Endothelial cell of umbilical vein (primary cell): ENCODE results near the gene ACTR1A. TPM values are rescaled to one million over a fixed set of nuclear protein-coding genes. Genes with fewer than 3 reads are reported as not detected.

ENCODE experiments used
- BruUV-seq: library from RNA; stranded (reverse); fragments of 400-500 nt; replicated peaks from 2 replicates; lab custom pipeline; 2021; lab: Mats Ljungman, UMichigan
- CTCF ChIA-PET: fragments of 300-600, 350-600 bp; sonication (Branson Sonifier 250); formaldehyde crosslinking; loops from one replicate; lab custom pipeline; 2021; ENCODE audit warnings: antibody characterized with exemption, inconsistent platforms; lab: Charles Lee
- POLR2A ChIA-PET: fragments of 300-600, 350-600 bp; sonication (Branson Sonifier 250); formaldehyde crosslinking; loops from one replicate; lab custom pipeline; 2021; ENCODE audit warnings: antibody characterized with exemption, inconsistent platforms; lab: Charles Lee
- DNase-seq: peaks from one replicate; pipeline ENCODE4 v3.0.0-alpha.2; 2011; ENCODE audit warnings: low read depth, low spot score
- FAIRE-seq: peaks from 2 replicates; lab custom pipeline; 2011; peaks lifted over from hg19 to GRCh38; lab: Jason Lieb, UNC
- H2AFZ ChIP-seq: 2 replicates; pipeline ENCODE4 v1.6.0; 2012; ENCODE audit warnings: low read depth, low read length, control low read depth, inconsistent platforms
- H3K27ac ChIP-seq: 2 replicates; pipeline ENCODE4 v1.5.1; 2011; ENCODE audit warnings: low read depth, mild to moderate bottlenecking, control low read depth, low read length, moderate library complexity; ENCODE audit not compliant: insufficient read depth
- H3K27me3 ChIP-seq, 2 experiments: 2 replicates each; pipeline versions ENCODE4 v1.6.0 to v1.6.1; 2011; ENCODE audit warnings: low read length in 2 of 2, mixed read lengths in 1 of 2; ENCODE audit not compliant: control insufficient read depth in 2 of 2, insufficient read depth in 2 of 2
- H3K36me3 ChIP-seq, 2 experiments: 2 replicates in 1 of 2; 3 replicates in 1 of 2; pipeline ENCODE4 v1.5.1; 2011; ENCODE audit warnings: low read length in 2 of 2, mild to moderate bottlenecking in 1 of 2, moderate library complexity in 1 of 2; ENCODE audit not compliant: control insufficient read depth in 2 of 2, insufficient read depth in 2 of 2; ENCODE audit errors: extremely low read depth in 1 of 2
- H3K4me1 ChIP-seq: 3 replicates; pipeline ENCODE4 v1.5.1; 2011; ENCODE audit warnings: mild to moderate bottlenecking, low read length; ENCODE audit not compliant: control insufficient read depth, insufficient read depth; ENCODE audit errors: extremely low read depth
- H3K4me2 ChIP-seq: 2 replicates; pipeline ENCODE4 v1.6.1; 2011; ENCODE audit warnings: low read length, control low read depth, mixed read lengths; ENCODE audit not compliant: insufficient read depth
- H3K4me3 ChIP-seq, 3 experiments: fragments of 200-600 bp in 1 of 3; sonication (generic), shearing (Covaris generic) in 1 of 3; replicated peaks in 1 of 3; 2 replicates each; pipeline ENCODE4 v1.5.1; 2011 to 2016; ENCODE audit warnings: control low read depth in 3 of 3, low read length in 3 of 3, mild to moderate bottlenecking in 2 of 3, inconsistent platforms in 1 of 3, low read depth in 1 of 3, moderate library complexity in 1 of 3; ENCODE audit not compliant: insufficient read depth in 1 of 3
- H3K79me2 ChIP-seq: 2 replicates; pipeline ENCODE4 v1.6.0; 2012; ENCODE audit warnings: low read length, inconsistent platforms; ENCODE audit not compliant: control insufficient read depth, insufficient read depth
- H3K9ac ChIP-seq: replicated peaks from 2 replicates; pipeline ENCODE3; 2011; ENCODE audit warnings: low read length, control low read depth; ENCODE audit not compliant: insufficient read depth; ENCODE audit errors: extremely low read depth
- H3K9me1 ChIP-seq: replicated peaks from 3 replicates; pipeline ENCODE4 v1.6.0; 2011; ENCODE audit warnings: mild to moderate bottlenecking, low read length; ENCODE audit not compliant: control insufficient read depth, insufficient read depth; ENCODE audit errors: extremely low read depth
- H3K9me3 ChIP-seq: replicated peaks from 2 replicates; pipeline ENCODE4 v1.5.1; 2012; ENCODE audit warnings: low read length, inconsistent platforms; ENCODE audit not compliant: control insufficient read depth, insufficient read depth
- H4K20me1 ChIP-seq: replicated peaks from 2 replicates; pipeline ENCODE3; 2011; ENCODE audit warnings: mild to moderate bottlenecking, low read length; ENCODE audit not compliant: control insufficient read depth, insufficient read depth; ENCODE audit errors: extremely low read depth
- EZH2 ChIP-seq: IDR thresholded peaks from 2 replicates; pipeline ENCODE4 v1.6.1; 2012; ENCODE audit warnings: borderline replicate concordance, low read depth, mild to moderate bottlenecking, moderate library complexity, low read length, inconsistent platforms; ENCODE audit not compliant: severe bottlenecking
- FOS ChIP-seq: IDR thresholded peaks from 2 replicates; pipeline ENCODE4 v1.6.1; 2011; ENCODE audit warnings: mild to moderate bottlenecking, low read length, moderate library complexity, borderline replicate concordance; ENCODE audit not compliant: insufficient read depth
- GATA2 ChIP-seq: IDR thresholded peaks from 2 replicates; pipeline ENCODE4 v1.7.0; 2011; ENCODE audit warnings: low read depth, mild to moderate bottlenecking, moderate library complexity, mixed read lengths, low read length; ENCODE audit not compliant: insufficient read length, insufficient read depth
- JUN ChIP-seq: IDR thresholded peaks from 2 replicates; pipeline ENCODE4 v1.6.1; 2011; ENCODE audit warnings: borderline replicate concordance, low read depth; ENCODE audit not compliant: insufficient read length, insufficient read depth
- MYC ChIP-seq: IDR thresholded peaks from one replicate; pipeline ENCODE4 v1.6.1; 2011; ENCODE audit warnings: mild to moderate bottlenecking, low read depth, low read length
- POLR2A ChIP-seq: IDR thresholded peaks from 2 replicates; pipeline ENCODE4 v1.6.1; 2012; ENCODE audit warnings: low read depth, mild to moderate bottlenecking, control low read depth, low read length
- POLR2AphosphoS5 ChIP-seq: IDR thresholded peaks from 2 replicates; pipeline ENCODE4 v1.6.1; 2012; ENCODE audit warnings: low read depth, mild to moderate bottlenecking, control low read depth, low read length, moderate library complexity; ENCODE audit not compliant: insufficient read depth
- dilution Hi-C: fragments of 300-500 bp; cut with MboI; formaldehyde crosslinking; loops from one replicate; pipeline ENCODE4 v1.15.0; 2019; ENCODE audit warnings: low sequenced_read_pairs; ENCODE audit not compliant: extremely low pct_ligation_motif_present
- intact Hi-C: fragments of 100-400 bp; cut with micrococcal nuclease; formaldehyde crosslinking; loops from one replicate; pipeline ENCODE4 v1.10.0; 2022
- polyA plus RNA-seq, 4 experiments: library from polyadenylated mRNA; depleted of rRNA in 3 of 4; stranded (reverse) in 3 of 4; unstranded in 1 of 4; fragments of >200 nt; gene quantifications; 2 replicates each; pipeline versions ENCODE4 v1.2.1 to v1.2.3, GENCODE V29; 2011 to 2012; ENCODE audit warnings: missing spikeins in 1 of 4
- total RNA-seq: library from RNA; stranded (reverse); gene quantifications from 2 replicates; pipeline ENCODE4 v1.2.3, GENCODE V29; 2021
- TF ChIP-seq, protein P1 (sequence below): IDR thresholded peaks from 2 replicates; pipeline ENCODE4 v1.6.1; 2011; ENCODE audit not compliant: insufficient read depth, insufficient read length
- TF ChIP-seq, protein P2 (sequence below), 2 donors: IDR thresholded peaks; 1 replicate in 1 of 2; 2 replicates in 1 of 2; pipeline ENCODE4 v1.5.1; 2011; ENCODE audit warnings: low read length in 2 of 2, mild to moderate bottlenecking in 2 of 2, moderate library complexity in 2 of 2, control low read depth in 1 of 2, inconsistent platforms in 1 of 2, low read depth in 1 of 2; ENCODE audit not compliant: insufficient read depth in 1 of 2; ENCODE audit errors: extremely low read depth in 1 of 2

The ACTR1A gene
- total and polyA plus RNA-seq, 2 donors (not counting 3 experiments of a cell fraction or from before 2014, with no cell fraction given), result 155 to 164 TPM

DNA sequence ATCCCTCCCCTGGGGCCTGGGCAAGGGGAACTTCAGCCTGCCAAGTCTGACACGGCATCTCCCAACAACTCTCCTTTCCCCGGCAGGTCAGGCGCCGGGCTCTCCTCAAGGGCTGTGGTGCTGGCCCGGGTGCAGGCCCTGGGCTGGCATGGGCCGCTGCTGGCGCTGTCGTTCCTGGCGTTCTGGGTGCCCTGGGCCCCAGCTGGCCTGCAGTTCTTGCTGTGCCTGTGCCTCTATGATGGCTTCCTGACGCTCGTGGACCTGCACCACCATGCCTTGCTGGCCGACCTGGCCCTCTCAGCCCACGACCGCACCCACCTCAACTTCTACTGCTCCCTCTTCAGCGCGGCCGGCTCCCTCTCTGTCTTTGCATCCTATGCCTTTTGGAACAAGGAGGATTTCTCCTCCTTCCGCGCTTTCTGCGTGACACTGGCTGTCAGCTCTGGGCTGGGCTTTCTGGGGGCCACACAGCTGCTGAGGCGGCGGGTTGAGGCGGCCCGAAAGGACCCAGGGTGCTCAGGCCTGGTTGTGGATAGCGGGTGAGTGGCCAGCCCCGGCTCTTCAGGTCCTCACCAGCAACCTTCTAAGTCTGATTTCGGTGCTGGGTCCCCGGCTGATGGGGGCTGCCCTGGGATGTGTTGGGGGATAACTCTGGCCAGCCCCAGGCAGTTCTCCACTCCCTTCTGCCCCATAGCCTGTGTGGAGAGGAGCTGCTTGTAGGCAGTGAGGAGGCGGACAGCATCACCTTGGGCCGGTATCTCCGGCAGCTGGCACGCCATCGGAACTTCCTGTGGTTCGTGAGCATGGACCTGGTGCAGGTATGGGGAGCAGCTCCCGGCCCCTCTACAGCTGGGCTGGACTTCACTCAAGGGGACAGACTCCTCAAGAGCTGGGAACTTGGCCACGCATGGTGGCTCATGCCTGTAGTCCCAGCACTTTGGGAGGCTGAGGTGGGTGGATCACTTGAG lies 31.6 kb downstream of the ACTR1A start:
- FAIRE-seq (no peak), DNase-seq (no peak)
- TF ChIP-seq POLR2AphosphoS5 (no peak), MYC (no peak), FOS (no peak), POLR2A (no peak), EZH2 (no peak), GATA2 (no peak), JUN (no peak)
- TF ChIP-seq, protein P1, sequence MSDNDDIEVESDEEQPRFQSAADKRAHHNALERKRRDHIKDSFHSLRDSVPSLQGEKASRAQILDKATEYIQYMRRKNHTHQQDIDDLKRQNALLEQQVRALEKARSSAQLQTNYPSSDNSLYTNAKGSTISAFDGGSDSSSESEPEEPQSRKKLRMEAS, result no peak
- TF ChIP-seq, protein P2, sequence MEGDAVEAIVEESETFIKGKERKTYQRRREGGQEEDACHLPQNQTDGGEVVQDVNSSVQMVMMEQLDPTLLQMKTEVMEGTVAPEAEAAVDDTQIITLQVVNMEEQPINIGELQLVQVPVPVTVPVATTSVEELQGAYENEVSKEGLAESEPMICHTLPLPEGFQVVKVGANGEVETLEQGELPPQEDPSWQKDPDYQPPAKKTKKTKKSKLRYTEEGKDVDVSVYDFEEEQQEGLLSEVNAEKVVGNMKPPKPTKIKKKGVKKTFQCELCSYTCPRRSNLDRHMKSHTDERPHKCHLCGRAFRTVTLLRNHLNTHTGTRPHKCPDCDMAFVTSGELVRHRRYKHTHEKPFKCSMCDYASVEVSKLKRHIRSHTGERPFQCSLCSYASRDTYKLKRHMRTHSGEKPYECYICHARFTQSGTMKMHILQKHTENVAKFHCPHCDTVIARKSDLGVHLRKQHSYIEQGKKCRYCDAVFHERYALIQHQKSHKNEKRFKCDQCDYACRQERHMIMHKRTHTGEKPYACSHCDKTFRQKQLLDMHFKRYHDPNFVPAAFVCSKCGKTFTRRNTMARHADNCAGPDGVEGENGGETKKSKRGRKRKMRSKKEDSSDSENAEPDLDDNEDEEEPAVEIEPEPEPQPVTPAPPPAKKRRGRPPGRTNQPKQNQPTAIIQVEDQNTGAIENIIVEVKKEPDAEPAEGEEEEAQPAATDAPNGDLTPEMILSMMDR (IDR thresholded peaks at IDR 0.05; ENCODE audit: extremely low read depth in 1 of 2, insufficient read depth in 1 of 2, low read depth in 1 of 2, low read length in 2 of 2), result no peak
- Histone ChIP-seq H3K36me3 (no peaks in the 10 kb centered on the region), H3K9me3 (no peaks in the 10 kb centered on the region), H3K9ac (no peak overlapping the region), H2AFZ (no peak overlapping the region), H3K79me2 (no peaks in the 10 kb centered on the region), H4K20me1 (no peaks in the 10 kb centered on the region), H3K4me3 (no peak overlapping the region), H3K4me2 (no peak overlapping the region), H3K27me3 (no peaks in the 10 kb centered on the region), H3K9me1 (no peaks in the 10 kb centered on the region), H3K4me1 (no peaks in the 10 kb centered on the region), H3K27ac (no peak overlapping the region)
- dilution Hi-C loops (no loop called here), intact Hi-C loops (no loop called here)
- CTCF ChIA-PET, result interaction anchor here (0.6 to 1.7 kb wide), 5 partner anchors 9 to 301 kb away, joined by 3 to 6 read pairs (median 3); no protein-coding TSS in a partner anchor
- BruUV-seq, result no TSS peak
- POLR2A ChIA-PET, result interaction anchor here (0.5 kb wide), 1 partner anchor 26 kb away, joined by 9 read pairs; no protein-coding TSS in a partner anchor
